Vagina (tissue), 2 donors: ENCODE data around the gene ST7. TPM values are rescaled to one million over a fixed set of nuclear protein-coding genes. Genes with fewer than 3 reads are reported as not detected.

ENCODE experiments used
- DNase-seq, 2 donors: peaks; one replicate each; pipeline ENCODE4 v3.0.0-alpha.2; 2017; ENCODE audit errors: extremely low spot score in 2 of 2
- H3K27ac ChIP-seq: fragments of 200-600 bp; sonication (generic); one replicate; pipeline ENCODE4 v1.5.1; 2019
- H3K27me3 ChIP-seq: fragments of 200-600 bp; sonication (generic); one replicate; pipeline ENCODE4 v1.5.1; 2019
- H3K36me3 ChIP-seq, 2 donors: fragments of 200-600 bp; sonication (generic); one replicate each; pipeline ENCODE4 v1.5.1; 2017 to 2019
- H3K4me1 ChIP-seq: fragments of 200-600 bp; sonication (generic); one replicate; pipeline ENCODE4 v1.5.1; 2019
- H3K4me3 ChIP-seq, 2 donors: fragments of 200-600 bp; sonication (generic); 1 replicate in 1 of 2; 2 replicates in 1 of 2; pipeline ENCODE4 v1.5.1; 2016 to 2019
- H3K9me3 ChIP-seq: fragments of 200-600 bp; sonication (generic); one replicate; pipeline ENCODE4 v1.5.1; 2019
- CTCF ChIP-seq, 3 experiments: fragments of 450-650 bp in 2 of 3; fragments of 200-600 bp in 1 of 3; sonication (generic) in 1 of 3; IDR thresholded peaks; one replicate each; pipeline ENCODE4 v1.5.1; 2017 to 2019; ENCODE audit warnings: antibody characterized with exemption in 3 of 3, mild to moderate bottlenecking in 2 of 3, moderate library complexity in 2 of 3
- POLR2A ChIP-seq, 2 donors: fragments of 450-650 bp; IDR thresholded peaks; one replicate each; pipeline ENCODE4 v1.6.1; 2017; ENCODE audit warnings: antibody characterized with exemption in 2 of 2, mild to moderate bottlenecking in 2 of 2, moderate library complexity in 2 of 2
- POLR2AphosphoS5 ChIP-seq, 2 donors: sonication (generic); formaldehyde crosslinking; IDR thresholded peaks; one replicate each; pipeline ENCODE4 v1.9.0; 2017; ENCODE audit warnings: antibody characterized with exemption in 2 of 2, mild to moderate bottlenecking in 2 of 2, low read depth in 1 of 2; ENCODE audit not compliant: insufficient read depth in 1 of 2
- intact Hi-C: fragments of 100-400 bp; cut with DNase I; formaldehyde crosslinking; loops from one replicate; pipeline ENCODE4 v1.15.1; 2023
- total RNA-seq: library from RNA; depleted of rRNA; stranded (reverse); fragments of >200 nt; gene quantifications from one replicate; pipeline ENCODE4 v1.2.3, GENCODE V29; 2016

ST7 gene
- total RNA-seq, 1 donor from 2014 or later = 15.2 TPM

- no peaks in the 10 kb centered on the region for H3K9me3 ChIP-seq
- no peak overlapping the region for H3K27ac ChIP-seq
- H3K36me3 ChIP-seq = no peaks in the 10 kb centered on the region
- DNase-seq = no peak
- H3K4me1 ChIP-seq = no peaks in the 10 kb centered on the region
- TF ChIP-seq POLR2AphosphoS5 (IDR thresholded peaks at IDR 0.05; ENCODE audit: insufficient read depth in 1 of 2, low read depth in 1 of 2) = no peak
- no peak for TF ChIP-seq POLR2A (IDR thresholded peaks at IDR 0.05)
- TF ChIP-seq CTCF (IDR thresholded peaks at IDR 0.05) = no peak
- no peaks in the 10 kb centered on the region for H3K27me3 ChIP-seq
- intact Hi-C loops = no loop called here
- H3K4me3 ChIP-seq = no peak overlapping the region
Observed at GRCh38 chr7:117122536-117122935, 169.2 kb downstream of the ST7 start.

GRCh38 chr7:117123311-117123926 lies 170.1 kb downstream of the ST7 start:
- H3K27me3 ChIP-seq = no peaks in the 10 kb centered on the region
- TF ChIP-seq CTCF (IDR thresholded peaks at IDR 0.05) (no peak), POLR2A (IDR thresholded peaks at IDR 0.05) (no peak)
- intact Hi-C loops = no loop called here
- H3K9me3 ChIP-seq = no peaks in the 10 kb centered on the region
- no peak for DNase-seq
- H3K27ac ChIP-seq = no peak overlapping the region
- H3K4me3 ChIP-seq = no peak overlapping the region
- H3K4me1 ChIP-seq = no peaks in the 10 kb centered on the region
- no peaks in the 10 kb centered on the region for H3K36me3 ChIP-seq

GRCh38 chr7:117124591-117125220 lies 171.4 kb downstream of the ST7 start:
- Histone ChIP-seq H3K4me3 (no peak overlapping the region), H3K36me3 (no peaks in the 10 kb centered on the region), H3K27me3 (no peaks in the 10 kb centered on the region), H3K27ac (no peak overlapping the region), H3K9me3 (no peaks in the 10 kb centered on the region), H3K4me1 (no peaks in the 10 kb centered on the region)
- TF ChIP-seq POLR2A (IDR thresholded peaks at IDR 0.05) (no peak), POLR2AphosphoS5 (IDR thresholded peaks at IDR 0.05; ENCODE audit: insufficient read depth in 1 of 2, low read depth in 1 of 2) (no peak), CTCF (IDR thresholded peaks at IDR 0.05) (no peak)
- no peak for DNase-seq
- intact Hi-C loops = loop anchor here (5.0 kb wide), 1 partner anchor 192 kb away; no protein-coding TSS in a partner anchor

- TF ChIP-seq POLR2A (IDR thresholded peaks at IDR 0.05) = no peak
- TF ChIP-seq CTCF (IDR thresholded peaks at IDR 0.05) = no peak
- no peak for TF ChIP-seq POLR2AphosphoS5 (IDR thresholded peaks at IDR 0.05; ENCODE audit: insufficient read depth in 1 of 2, low read depth in 1 of 2)
- Histone ChIP-seq H3K36me3 (no peaks in the 10 kb centered on the region), H3K4me3 (no peak overlapping the region), H3K27ac (no peak overlapping the region), H3K27me3 (no peaks in the 10 kb centered on the region), H3K9me3 (no peaks in the 10 kb centered on the region), H3K4me1 (no peaks in the 10 kb centered on the region)
- no peak for DNase-seq
- intact Hi-C loops = loop anchor here (5.0 kb wide), 1 partner anchor 194 kb away; no protein-coding TSS in a partner anchor
Observed at GRCh38 chr7:117126676-117127075, 173.4 kb downstream of the ST7 start.

- Histone ChIP-seq H3K4me1 (no peaks in the 10 kb centered on the region), H3K9me3 (no peaks in the 10 kb centered on the region), H3K36me3 (no peaks in the 10 kb centered on the region), H3K27ac (no peak overlapping the region), H3K27me3 (no peaks in the 10 kb centered on the region), H3K4me3 (no peak overlapping the region)
- no peak for DNase-seq
- intact Hi-C loops = loop anchor here (5.0 kb wide), 1 partner anchor 195 kb away; no protein-coding TSS in a partner anchor
- TF ChIP-seq POLR2A (IDR thresholded peaks at IDR 0.05) = no peak
- TF ChIP-seq CTCF (IDR thresholded peaks at IDR 0.05) = peak; percentile 41 to 71 (median 62)
Observed at GRCh38 chr7:117127585-117128168, 174.4 kb downstream of the ST7 start.
